Measurements from ENCODE around the gene PTPRK.

Gene PTPRK

DNA sequence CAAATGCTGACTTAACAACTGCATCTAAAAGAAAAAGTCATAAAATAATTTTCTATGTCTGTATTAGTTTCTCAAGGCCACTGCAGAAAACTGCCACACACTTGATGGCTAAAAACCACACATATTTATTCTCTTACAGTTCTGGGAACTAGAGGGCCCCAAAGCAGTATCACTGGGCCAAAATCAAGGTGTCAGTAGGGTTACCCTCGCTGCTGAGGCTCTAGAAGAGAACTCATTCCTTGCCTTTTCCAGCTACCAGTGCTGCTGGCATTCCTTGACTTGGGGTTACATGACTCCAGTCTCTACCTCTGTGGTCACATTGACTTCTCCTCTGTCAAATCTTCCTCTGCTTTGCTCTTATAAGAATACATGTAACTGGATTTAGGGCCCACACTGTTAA, 494.9 kb downstream of the PTPRK start:
- TF ChIP-seq, protein P1, sequence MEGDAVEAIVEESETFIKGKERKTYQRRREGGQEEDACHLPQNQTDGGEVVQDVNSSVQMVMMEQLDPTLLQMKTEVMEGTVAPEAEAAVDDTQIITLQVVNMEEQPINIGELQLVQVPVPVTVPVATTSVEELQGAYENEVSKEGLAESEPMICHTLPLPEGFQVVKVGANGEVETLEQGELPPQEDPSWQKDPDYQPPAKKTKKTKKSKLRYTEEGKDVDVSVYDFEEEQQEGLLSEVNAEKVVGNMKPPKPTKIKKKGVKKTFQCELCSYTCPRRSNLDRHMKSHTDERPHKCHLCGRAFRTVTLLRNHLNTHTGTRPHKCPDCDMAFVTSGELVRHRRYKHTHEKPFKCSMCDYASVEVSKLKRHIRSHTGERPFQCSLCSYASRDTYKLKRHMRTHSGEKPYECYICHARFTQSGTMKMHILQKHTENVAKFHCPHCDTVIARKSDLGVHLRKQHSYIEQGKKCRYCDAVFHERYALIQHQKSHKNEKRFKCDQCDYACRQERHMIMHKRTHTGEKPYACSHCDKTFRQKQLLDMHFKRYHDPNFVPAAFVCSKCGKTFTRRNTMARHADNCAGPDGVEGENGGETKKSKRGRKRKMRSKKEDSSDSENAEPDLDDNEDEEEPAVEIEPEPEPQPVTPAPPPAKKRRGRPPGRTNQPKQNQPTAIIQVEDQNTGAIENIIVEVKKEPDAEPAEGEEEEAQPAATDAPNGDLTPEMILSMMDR (conservative IDR thresholded peaks at IDR 0.05), result no peak
- no peak overlapping the region for H3K27ac ChIP-seq

DNA sequence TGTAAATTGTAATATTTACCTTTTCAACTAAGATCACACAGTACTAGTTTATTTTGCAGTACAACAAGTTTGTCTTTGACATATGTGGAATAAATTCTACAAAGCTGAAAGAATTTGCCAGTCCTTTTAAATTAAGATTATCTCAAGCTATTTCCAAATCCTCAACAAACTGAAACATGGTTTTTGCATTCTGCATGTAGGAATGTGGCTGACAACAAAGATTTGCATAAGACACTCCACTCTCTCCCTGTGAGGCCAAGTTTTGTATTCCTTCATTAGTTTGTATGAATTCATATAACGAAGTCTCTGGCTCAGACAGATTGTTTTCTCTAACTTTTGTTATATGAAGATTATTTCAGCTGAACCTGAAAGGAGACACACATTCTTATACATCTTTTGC, 495.4 kb downstream of the PTPRK start:
- TF ChIP-seq, protein P1 (conservative IDR thresholded peaks at IDR 0.05), result no peak
- no peak overlapping the region for H3K27ac ChIP-seq

DNA sequence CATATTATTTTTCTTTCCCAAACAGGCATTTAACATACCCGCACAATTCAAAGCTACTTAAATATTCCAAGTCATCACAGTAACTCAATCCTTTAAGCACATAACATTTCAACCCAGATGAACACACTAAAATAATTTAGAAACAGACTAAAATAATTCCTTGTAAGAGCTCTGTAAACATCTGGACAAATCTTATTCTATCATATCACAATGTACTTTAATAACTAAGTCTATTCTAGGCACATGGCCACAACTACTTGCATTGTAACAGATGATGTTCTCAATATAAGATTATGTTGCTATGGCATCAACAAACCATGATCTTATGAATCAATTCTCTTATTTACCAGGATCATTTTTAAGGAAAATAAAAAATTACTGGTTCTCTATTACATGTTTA, 496.4 kb downstream of the PTPRK start:
- no peak overlapping the region for H3K27ac ChIP-seq
- TF ChIP-seq, protein P1 (conservative IDR thresholded peaks at IDR 0.05), result no peak

DNA sequence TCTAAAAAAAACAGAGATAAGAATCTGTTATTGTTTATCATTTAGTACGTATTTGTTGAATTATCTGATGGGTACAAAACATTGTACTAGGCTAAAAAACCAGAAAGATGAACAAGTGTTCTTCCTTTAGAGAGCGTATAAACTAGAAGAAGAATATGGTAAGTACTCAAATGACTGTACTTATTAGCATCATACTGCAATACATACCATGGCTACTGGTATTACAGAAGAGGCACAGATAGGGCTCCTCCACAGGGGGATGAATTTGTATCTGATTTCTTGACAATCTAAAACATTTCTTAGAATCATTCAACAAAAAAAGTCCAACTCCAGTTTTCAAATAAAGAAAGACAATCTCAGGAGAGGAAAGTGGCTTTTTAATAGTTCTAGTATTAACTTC, 501.6 kb downstream of the PTPRK start:
- TF ChIP-seq, protein P1 (conservative IDR thresholded peaks at IDR 0.05), result no peak
- H3K27ac ChIP-seq, result no peak overlapping the region

DNA sequence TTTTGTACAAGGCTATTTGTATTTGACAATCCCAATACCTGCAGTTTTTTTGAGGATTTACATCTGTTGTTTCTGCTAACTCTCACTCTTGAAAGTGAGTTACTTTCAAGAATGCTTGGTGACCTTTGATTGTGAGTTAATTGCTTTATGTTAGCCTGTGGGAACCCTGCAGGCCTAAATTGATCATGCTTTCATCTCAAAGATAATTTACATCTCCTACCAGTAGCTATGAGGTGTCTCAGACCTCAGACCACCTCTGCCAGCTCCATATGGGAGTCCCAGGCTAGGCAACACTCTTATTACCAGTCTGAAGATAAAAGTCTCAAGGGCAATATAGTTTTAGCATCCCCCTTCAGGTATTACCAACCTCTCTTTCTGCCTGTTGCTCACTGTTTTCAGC, 503.1 kb downstream of the PTPRK start:
- H3K27ac ChIP-seq, result 0 out of 2 replicates have a peak overlapping the region, but pooled peaks have one; percentile 5
- TF ChIP-seq, protein P1 (conservative IDR thresholded peaks at IDR 0.05), result no peak

DNA sequence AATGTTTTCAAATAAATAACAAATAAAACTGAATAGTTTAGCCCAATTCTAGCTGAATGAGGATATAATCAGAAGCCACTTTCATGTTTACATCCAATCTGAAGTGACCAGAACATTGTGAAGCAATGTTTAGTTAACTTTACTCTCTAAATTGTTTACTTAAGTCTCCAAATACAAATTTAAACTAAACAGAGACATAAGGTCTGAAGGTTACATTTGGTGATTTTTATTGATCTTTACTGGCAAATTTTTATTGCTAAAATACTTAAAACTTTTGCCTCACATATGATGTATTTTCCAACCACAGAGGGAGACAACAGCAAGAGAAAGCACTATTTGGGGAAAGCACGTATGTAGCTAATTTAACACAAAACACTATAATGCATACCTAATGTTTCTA, 512.7 kb downstream of the PTPRK start:
- TF ChIP-seq, protein P1 (conservative IDR thresholded peaks at IDR 0.05), result no peak

DNA sequence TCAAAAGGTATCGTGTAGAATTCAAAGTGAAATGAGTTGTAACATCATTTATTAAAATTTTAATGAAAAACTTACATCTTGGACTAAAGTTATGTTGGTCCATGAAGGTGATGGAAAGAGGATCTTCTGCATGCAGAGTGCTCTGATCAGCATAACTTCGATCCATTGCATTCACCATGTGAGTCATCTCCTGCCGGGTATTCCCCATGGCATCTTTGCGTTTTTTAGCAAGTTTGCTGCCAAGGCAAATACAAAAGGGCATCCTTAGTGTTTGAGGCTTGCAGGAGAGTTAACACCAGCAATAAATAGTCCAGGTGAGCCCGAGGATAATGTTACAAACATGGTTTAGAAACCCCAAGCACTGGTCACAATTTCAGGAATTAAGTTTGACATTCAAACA, 515.4 kb downstream of the PTPRK start:
- TF ChIP-seq, protein P1 (conservative IDR thresholded peaks at IDR 0.05), result no peak
- H3K27ac ChIP-seq, result no peak overlapping the region

More for the DNA sequence above, 512.7 kb downstream of the PTPRK start:
- H3K27ac ChIP-seq, result no peak overlapping the region

DNA sequence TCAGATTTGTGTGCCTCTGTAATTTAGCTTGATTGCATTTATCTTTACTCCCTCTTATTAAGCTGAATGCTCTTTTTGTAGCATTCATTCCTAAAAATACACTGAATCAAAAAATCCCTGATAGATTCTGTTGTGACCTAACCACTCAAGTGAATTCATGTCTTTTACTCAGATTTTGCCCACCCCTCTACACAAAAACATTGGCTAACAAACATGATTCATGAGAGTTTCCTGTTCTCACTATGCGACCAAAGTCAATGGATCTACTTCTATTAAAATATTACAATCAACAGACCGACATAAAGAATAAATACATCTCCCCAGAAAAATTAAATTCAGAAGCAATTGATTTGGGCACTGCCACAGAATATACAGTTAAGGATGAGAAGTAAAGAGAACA, 520.0 kb downstream of the PTPRK start:
- TF ChIP-seq, protein P1 (conservative IDR thresholded peaks at IDR 0.05), result no peak
- H3K27ac ChIP-seq, result no peak overlapping the region

All from VCaP (cell line).